H9 (cell line): ENCODE data around the gene SNAI1. TPM values are rescaled to one million over a fixed set of nuclear protein-coding genes. Genes with fewer than 3 reads are reported as not detected.

Experiments used
- DNase-seq: peaks from one replicate; pipeline ENCODE4 v3.0.0-alpha.2; 2017
- H2AFZ ChIP-seq: one replicate; pipeline ENCODE4 v1.6.1; 2013; ENCODE audit warnings: mild to moderate bottlenecking, low read length, control low read depth, moderate library complexity
- H2AK5ac ChIP-seq: 2 replicates; pipeline ENCODE4 v1.6.1; 2013; ENCODE audit warnings: low read length, control low read depth, mixed read lengths; ENCODE audit not compliant: insufficient read length
- H2BK120ac ChIP-seq: one replicate; pipeline ENCODE4 v1.6.1; 2013; ENCODE audit warnings: low read depth, mild to moderate bottlenecking, low read length, control low read depth, inconsistent platforms; ENCODE audit not compliant: poor library complexity, severe bottlenecking
- H2BK12ac ChIP-seq: 2 replicates; pipeline ENCODE4 v1.6.1; 2013; ENCODE audit warnings: low read length, control low read depth, mixed read lengths, low read depth; ENCODE audit not compliant: insufficient read length
- H2BK15ac ChIP-seq: 2 replicates; pipeline ENCODE4 v1.6.1; 2013; ENCODE audit warnings: low read depth, low read length, control low read depth
- H2BK20ac ChIP-seq: one replicate; pipeline ENCODE4 v1.6.1; 2013; ENCODE audit warnings: low read depth, mild to moderate bottlenecking, low read length, control low read depth, inconsistent platforms; ENCODE audit not compliant: poor library complexity, severe bottlenecking
- H2BK5ac ChIP-seq: 2 replicates; pipeline ENCODE4 v1.6.1; 2013; ENCODE audit warnings: low read length, control low read depth, mixed read lengths; ENCODE audit not compliant: insufficient read length
- H3K14ac ChIP-seq: 2 replicates; pipeline ENCODE4 v1.6.1; 2013; ENCODE audit warnings: low read length, control low read depth; ENCODE audit not compliant: insufficient read depth
- H3K18ac ChIP-seq: 2 replicates; pipeline ENCODE4 v1.6.1; 2013; ENCODE audit warnings: low read depth, mild to moderate bottlenecking, mixed read lengths, low read length, control low read depth; ENCODE audit not compliant: insufficient read length
- H3K23ac ChIP-seq: 2 replicates; pipeline ENCODE4 v1.6.1; 2013; ENCODE audit warnings: low read length, control low read depth, mixed read lengths, low read depth; ENCODE audit not compliant: insufficient read length
- H3K23me2 ChIP-seq: 2 replicates; pipeline ENCODE4 v1.6.1; 2013; ENCODE audit warnings: low read depth, mild to moderate bottlenecking, mixed read lengths, low read length, control low read depth; ENCODE audit not compliant: insufficient read length, poor library complexity, severe bottlenecking
- H3K27ac ChIP-seq: 2 replicates; pipeline ENCODE4 v1.5.1; 2013; ENCODE audit warnings: low read length, control low read depth, mixed read lengths, low read depth; ENCODE audit not compliant: insufficient read length
- H3K27me3 ChIP-seq: 2 replicates; pipeline ENCODE4 v1.6.1; 2013; ENCODE audit warnings: low read length, control low read depth, inconsistent platforms; ENCODE audit not compliant: insufficient read depth
- H3K4ac ChIP-seq: 2 replicates; pipeline ENCODE4 v1.6.1; 2013; ENCODE audit warnings: low read depth, mild to moderate bottlenecking, control low read depth, inconsistent platforms, low read length, moderate library complexity
- H3K4me1 ChIP-seq: 2 replicates; pipeline ENCODE4 v1.6.1; 2013; ENCODE audit warnings: low read length, control low read depth, inconsistent platforms; ENCODE audit not compliant: insufficient read depth
- H3K4me2 ChIP-seq: 2 replicates; pipeline ENCODE4 v1.6.1; 2013; ENCODE audit warnings: low read length, control low read depth, mixed read lengths; ENCODE audit not compliant: insufficient read length, insufficient read depth
- H3K56ac ChIP-seq: 2 replicates; pipeline ENCODE4 v1.6.1; 2013; ENCODE audit warnings: low read depth, mild to moderate bottlenecking, mixed read lengths, low read length, control low read depth; ENCODE audit not compliant: insufficient read length
- H3K79me1 ChIP-seq: 2 replicates; pipeline ENCODE4 v1.6.1; 2013; ENCODE audit warnings: low read depth, mild to moderate bottlenecking, moderate library complexity, low read length, control low read depth, inconsistent platforms; ENCODE audit not compliant: insufficient read depth, poor library complexity, severe bottlenecking
- H3K79me2 ChIP-seq: 2 replicates; pipeline ENCODE4 v1.6.1; 2013; ENCODE audit warnings: low read length, control low read depth, inconsistent platforms; ENCODE audit not compliant: insufficient read depth
- H3K9ac ChIP-seq: 2 replicates; pipeline ENCODE4 v1.6.1; 2013; ENCODE audit warnings: low read length, control low read depth, mixed read lengths; ENCODE audit not compliant: insufficient read length; ENCODE audit errors: extremely low read depth
- H3K9me3 ChIP-seq: one replicate; pipeline ENCODE4 v1.6.1; 2013; ENCODE audit warnings: low read depth, low read length, inconsistent platforms; ENCODE audit not compliant: control insufficient read depth
- H3T11ph ChIP-seq: one replicate; pipeline ENCODE4 v1.6.1; 2013; ENCODE audit warnings: mild to moderate bottlenecking, low read length, control low read depth, inconsistent platforms
- H4K20me1 ChIP-seq: one replicate; pipeline ENCODE4 v1.6.1; 2013; ENCODE audit not compliant: control insufficient read depth, insufficient read length, insufficient read depth
- H4K5ac ChIP-seq: 2 replicates; pipeline ENCODE4 v1.6.1; 2013; ENCODE audit warnings: low read depth, mild to moderate bottlenecking, mixed read lengths, low read length, control low read depth; ENCODE audit not compliant: insufficient read length
- H4K8ac ChIP-seq: replicated peaks from 2 replicates; pipeline ENCODE4 v1.6.1; 2013; ENCODE audit warnings: low read length, control low read depth, mixed read lengths, low read depth; ENCODE audit not compliant: insufficient read length
- H4K91ac ChIP-seq: 2 replicates; pipeline ENCODE4 v1.6.1; 2013; ENCODE audit warnings: low read depth, mild to moderate bottlenecking, moderate library complexity, mixed read lengths, low read length, control low read depth; ENCODE audit not compliant: insufficient read length
- H3K27ac Mint-ChIP-seq, 3 experiments: 2 replicates in 2 of 3; 3 replicates in 1 of 3; pipeline ENCODE4 v1.8.0; 2020 to 2021; ENCODE audit warnings: mixed read lengths in 3 of 3, mild to moderate bottlenecking in 1 of 3, moderate library complexity in 1 of 3
- H3K27me3 Mint-ChIP-seq: 2 replicates; pipeline ENCODE4 v1.8.0; 2021; ENCODE audit warnings: low read depth, mild to moderate bottlenecking, moderate library complexity, mixed read lengths
- H3K36me3 Mint-ChIP-seq, 3 experiments: 2 replicates in 2 of 3; 3 replicates in 1 of 3; pipeline ENCODE4 v1.8.0; 2020 to 2021; ENCODE audit warnings: low read depth in 3 of 3, mixed read lengths in 3 of 3; ENCODE audit not compliant: insufficient read depth in 1 of 3
- H3K4me1 Mint-ChIP-seq, 2 experiments: 2 replicates each; pipeline ENCODE4 v1.8.0; 2020; ENCODE audit warnings: mixed read lengths in 2 of 2
- H3K4me3 Mint-ChIP-seq, 2 experiments: 2 replicates in 1 of 2; 3 replicates in 1 of 2; pipeline ENCODE4 v1.8.0; 2020 to 2021; ENCODE audit warnings: mild to moderate bottlenecking in 2 of 2, mixed read lengths in 2 of 2, moderate library complexity in 1 of 2
- H3K9me3 Mint-ChIP-seq, 2 experiments: 2 replicates in 1 of 2; 3 replicates in 1 of 2; pipeline ENCODE4 v1.8.0; 2020; ENCODE audit warnings: mild to moderate bottlenecking in 2 of 2, mixed read lengths in 2 of 2, moderate library complexity in 1 of 2
- CTCF ChIP-seq: fragments of 200-600 bp; sonication (generic); conservative IDR thresholded peaks from 3 replicates; pipeline ENCODE4 v1.8.0; 2021; ENCODE audit warnings: antibody characterized with exemption, mild to moderate bottlenecking
- WGBS: extraction: QIAGEN DNeasy Blood & Tissue Kit; methylation state at CpG from one replicate; pipeline ENCODE4 v1.1.7; 2013; ENCODE audit warnings: missing lambda C conversion rate, low lambda C conversion rate, mixed read lengths; ENCODE audit not compliant: insufficient read length; ENCODE audit errors: extremely low coverage; 5-methylcytosine and 5-hydroxymethylcytosine counted together
- total RNA-seq: library from RNA; stranded (reverse); gene quantifications from 2 replicates; pipeline ENCODE4 v1.2.1, GENCODE V29; 2021

SNAI1 gene
- total RNA-seq, 1 experiment from 2014 or later = 7.0 TPM

- Histone ChIP-seq H3K27ac (no peak overlapping the region), H3K9me3 (no peaks in the 10 kb centered on the region), H3K18ac (no peak overlapping the region), H3K23ac (no peak overlapping the region), H2AK5ac (no peak overlapping the region), H4K20me1 (peaks cover 2% of the 10 kb centered on the region), H4K5ac (no peak overlapping the region), H3K14ac (no peak overlapping the region), H3K4me1 (peaks cover 13% of the 10 kb centered on the region), H2BK15ac (no peak overlapping the region), H3K27me3 (peaks cover 2% of the 10 kb centered on the region; the same call in 1 of the 2 replicates), H3K79me2 (no peaks in the 10 kb centered on the region; the same call in 1 of the 2 replicates), H4K91ac (no peak overlapping the region), H3K4ac (no peak overlapping the region), H2BK120ac (no peak overlapping the region), H4K8ac (no peak overlapping the region), H3K23me2 (peaks cover 15% of the 10 kb centered on the region), H3T11ph (no peak overlapping the region), H2BK5ac (no peak overlapping the region), H3K9ac (no peak overlapping the region), H2BK20ac (no peak overlapping the region), H3K4me2 (peak overlapping the region; percentile 52), H2AFZ (no peak overlapping the region), H3K56ac (no peak overlapping the region), H3K79me1 (no peaks in the 10 kb centered on the region), H2BK12ac (no peak overlapping the region)
- peaks cover 13 to 37% (median 21%) of the 10 kb centered on the region in 3 experiments; a peak in 6 of 7 replicates for H3K36me3 Mint-ChIP-seq
- peaks cover 0 to 2% of the 10 kb centered on the region in 2 experiments; a peak in 1 of 5 replicates for H3K9me3 Mint-ChIP-seq
- H3K27me3 Mint-ChIP-seq = peaks cover 33% of the 10 kb centered on the region
- no peak for TF ChIP-seq CTCF
- WGBS = no CpG with 5 or more reads among the region's 18 CpGs
- DNase-seq = no peak
- H3K4me1 Mint-ChIP-seq = peaks cover 70 to 87% of the 10 kb centered on the region in 2 experiments
- peak overlapping the region; percentile 78 to 95 for H3K4me3 Mint-ChIP-seq
- no peak overlapping the region; a peak in 1 of 7 replicates for H3K27ac Mint-ChIP-seq
These were observed 1.1 kb downstream of the SNAI1 start for GRCh38 chr20:49983848-49984408.
